GM23248 (cell line): ENCODE measurements around the gene RBM24.

Experiments used
- EZH2 ChIP-seq: fragments of 200-600 bp; sonication (generic); IDR thresholded peaks from 2 replicates; pipeline ENCODE4 v1.6.1; 2018; ENCODE audit warnings: antibody characterized with exemption, mild to moderate bottlenecking; ENCODE audit not compliant: insufficient read depth, poor library complexity, severe bottlenecking
- EZH2phosphoT487 ChIP-seq: fragments of 200-600 bp; sonication (generic); IDR thresholded peaks from 2 replicates; pipeline ENCODE4 v1.6.1; 2018; ENCODE audit warnings: antibody characterized with exemption, moderate library complexity, mild to moderate bottlenecking, low read depth; ENCODE audit not compliant: insufficient read depth

DNA sequence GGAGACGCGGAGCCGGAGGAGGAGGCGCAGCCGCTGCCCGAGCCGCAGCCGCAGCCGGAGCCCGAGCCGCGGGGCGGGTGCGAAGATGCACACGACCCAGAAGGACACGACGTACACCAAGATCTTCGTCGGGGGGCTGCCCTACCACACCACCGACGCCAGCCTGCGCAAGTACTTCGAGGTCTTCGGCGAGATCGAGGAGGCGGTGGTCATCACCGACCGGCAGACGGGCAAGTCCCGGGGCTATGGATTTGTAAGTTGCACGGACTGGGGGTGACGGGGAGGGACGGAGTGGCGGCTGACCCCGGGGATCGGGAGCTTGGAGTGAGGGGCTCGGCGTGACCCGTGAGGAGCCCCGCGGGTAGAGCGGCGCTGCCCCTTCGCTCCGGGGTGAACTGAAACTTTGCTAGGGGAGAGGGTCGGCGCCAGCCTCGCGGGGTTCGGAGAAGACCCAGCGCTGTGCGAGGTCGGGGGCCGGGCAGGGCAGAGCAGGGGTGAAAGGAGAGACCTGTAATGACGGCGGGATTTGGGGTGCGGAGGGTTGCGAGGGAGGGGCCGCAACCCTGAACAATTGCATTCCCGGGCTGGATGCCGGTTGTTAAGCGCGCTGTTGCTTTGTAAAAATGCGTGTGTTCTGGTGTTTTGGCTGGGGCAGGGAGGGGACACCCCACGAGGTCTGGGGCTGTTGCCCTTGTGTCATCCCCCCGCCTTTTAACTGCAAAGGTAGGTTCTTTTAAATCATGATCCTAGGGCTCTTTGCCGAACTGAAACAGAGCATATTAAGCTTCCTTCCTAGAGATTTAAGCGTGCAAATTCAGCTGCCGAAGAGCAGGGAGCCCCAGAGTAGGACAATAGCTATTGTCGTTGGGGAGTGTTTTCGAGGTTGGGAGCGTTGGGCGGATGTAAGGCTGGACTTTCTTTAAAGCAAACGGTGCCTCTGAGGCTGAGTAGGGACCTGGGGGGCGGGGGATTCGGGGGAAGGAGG lies 628 bp downstream of the RBM24 start:
- TF ChIP-seq EZH2, result no peak
- TF ChIP-seq EZH2phosphoT487, result no peak
